Ovary (tissue), 9 donors: ENCODE data around the gene SLIT1. TPM values are rescaled to one million over a fixed set of nuclear protein-coding genes. Genes with fewer than 3 reads are reported as not detected.

Source experiments
- DNase-seq, 5 donors: peaks; one replicate each; pipeline ENCODE4 v3.0.0-alpha.2; 2019 to 2020
- H3K27ac ChIP-seq, 2 donors: fragments of 200-600 bp; one replicate each; pipeline versions ENCODE4 v1.5.1 to v1.8.0; 2019 to 2022
- H3K27me3 ChIP-seq: fragments of 200-600 bp; one replicate; pipeline ENCODE4 v1.8.0; 2022
- H3K36me3 ChIP-seq: fragments of 200-600 bp; sonication (generic); one replicate; pipeline ENCODE4 v1.5.1; 2019
- H3K4me1 ChIP-seq: one replicate; pipeline ENCODE4 v1.8.1; 2013; ENCODE audit warnings: mild to moderate bottlenecking, moderate library complexity; ENCODE audit not compliant: insufficient read depth
- H3K4me3 ChIP-seq: fragments of 200-600 bp; sonication (generic); one replicate; pipeline ENCODE4 v1.5.1; 2017
- H3K9me3 ChIP-seq, 2 donors: fragments of 200-600 bp in 1 of 2; sonication (generic) in 1 of 2; one replicate each; pipeline versions ENCODE4 v1.5.1 to v1.8.1; 2013 to 2019; ENCODE audit warnings: mild to moderate bottlenecking in 1 of 2, moderate library complexity in 1 of 2
- EP300 ChIP-seq: sonication (generic); formaldehyde crosslinking; IDR thresholded peaks from one replicate; pipeline ENCODE4 v1.6.1; 2017; ENCODE audit warnings: antibody characterized with exemption
- POLR2A ChIP-seq: fragments of 450-650 bp; IDR thresholded peaks from one replicate; pipeline ENCODE4 v1.6.1; 2017; ENCODE audit warnings: antibody characterized with exemption, mild to moderate bottlenecking, moderate library complexity
- WGBS, 3 donors: extraction: QIAGEN DNeasy Blood & Tissue Kit in 1 of 3; methylation state at CpG; one replicate each; pipeline versions ENCODE4 v1.1.5 to v1.1.7; 2013 to 2017; 5-methylcytosine and 5-hydroxymethylcytosine counted together
- intact Hi-C, 4 donors: fragments of 100-400 bp; cut with DNase I; formaldehyde crosslinking; loops; one replicate each; pipeline versions ENCODE4 v1.11.0 to v1.15.1; 2022 to 2023
- polyA plus RNA-seq, 2 donors: library from polyadenylated mRNA; stranded (reverse); fragments of 200-250 nt in 1 of 2; fragments of 350-450 nt in 1 of 2; fragmentation: Illumina TruSeq in 1 of 2; extraction: RNeasy Lipid Tissue Mini Kit (QIAGEN cat#74804) in 1 of 2; gene quantifications; one replicate each; pipeline ENCODE4 v1.2.3, GENCODE V29; 2013 to 2014
- total RNA-seq, 7 donors: library from RNA; depleted of rRNA in 2 of 7; stranded (reverse); fragments of >200 nt in 2 of 7; fragmentation: NEBNext Ultra II Directional in 3 of 7; extraction: Animal tissue kit (Norgen Biotek cat#: 25700) in 3 of 7; gene quantifications; one replicate each; pipeline versions ENCODE4 v1.1.0 to v1.2.4, GENCODE V29; 2016 to 2023
- TF ChIP-seq, protein P1 (sequence below), 3 donors: fragments of 450-650 bp in 2 of 3; fragments of 200-600 bp in 1 of 3; IDR thresholded peaks; one replicate each; pipeline versions ENCODE4 v1.5.1 to v1.8.0; 2016 to 2022; ENCODE audit warnings: antibody characterized with exemption in 3 of 3, mild to moderate bottlenecking in 1 of 3
- donor health status: DM: no; HTN: no; CAD: no; lungs with moderate emphysema.
- donor health status: DM: no; HTN: no; CAD: no.
- donor health status: Bipolar disorder and iron deficiency.
- donor health status: DM: yes; HTN: yes; CAD: no.
- donor health status: DM: no; HTN: no; CAD: no.
- donor health status: DM: yes; HTN: yes; CAD: no.

The SLIT1 gene
- total and polyA plus RNA-seq, 9 donors: under 0.01 to 0.62 (median 0.25) TPM

DNA sequence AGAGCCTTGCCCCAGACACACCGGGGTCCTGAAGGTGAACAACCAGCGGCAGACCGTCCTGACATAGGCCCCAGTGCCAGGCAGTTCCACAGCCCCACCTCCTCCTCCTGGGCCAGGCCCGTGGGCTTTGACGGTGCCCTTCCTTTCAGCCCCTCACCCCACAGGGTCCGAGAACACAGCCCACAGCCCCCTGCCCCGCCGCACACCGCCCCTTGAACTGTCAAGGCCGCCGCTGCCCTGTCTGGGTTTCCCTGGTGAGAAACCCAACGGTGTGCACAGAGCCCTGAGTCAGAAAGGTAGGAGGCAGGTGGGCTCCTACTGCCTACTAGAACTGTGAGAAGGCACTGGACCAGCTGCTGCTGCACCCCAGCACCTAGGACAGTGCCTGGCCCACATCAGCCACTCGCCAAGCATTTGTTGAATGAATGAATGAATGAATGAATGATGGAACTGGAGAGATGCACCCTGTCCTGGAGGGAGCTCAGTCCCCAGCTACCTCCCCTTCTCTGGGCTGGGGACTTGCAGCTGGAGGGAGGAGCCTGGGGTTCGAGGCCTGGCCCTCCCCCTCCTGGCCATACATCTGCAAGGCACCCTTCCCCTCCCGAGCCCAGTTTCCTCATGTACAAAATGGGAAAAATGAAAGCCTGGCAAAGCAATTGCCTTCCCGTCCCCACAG is 117.9 kb downstream of the SLIT1 start:
- Histone ChIP-seq H3K9me3 (no peaks in the 10 kb centered on the region), H3K4me1 (no peaks in the 10 kb centered on the region), H3K36me3 (no peaks in the 10 kb centered on the region), H3K27me3 (no peaks in the 10 kb centered on the region), H3K27ac (no peak overlapping the region), H3K4me3 (no peak overlapping the region)
- WGBS, 3 donors: 63 to 71% (median 67%) methylated on average over 16 of the region's 16 CpGs
- intact Hi-C loops: loop anchor here in 1 of 4 donors (5.0 kb wide), 1 partner anchor 144 kb away; no protein-coding TSS in a partner anchor
- no peak for DNase-seq
- TF ChIP-seq, protein P1, sequence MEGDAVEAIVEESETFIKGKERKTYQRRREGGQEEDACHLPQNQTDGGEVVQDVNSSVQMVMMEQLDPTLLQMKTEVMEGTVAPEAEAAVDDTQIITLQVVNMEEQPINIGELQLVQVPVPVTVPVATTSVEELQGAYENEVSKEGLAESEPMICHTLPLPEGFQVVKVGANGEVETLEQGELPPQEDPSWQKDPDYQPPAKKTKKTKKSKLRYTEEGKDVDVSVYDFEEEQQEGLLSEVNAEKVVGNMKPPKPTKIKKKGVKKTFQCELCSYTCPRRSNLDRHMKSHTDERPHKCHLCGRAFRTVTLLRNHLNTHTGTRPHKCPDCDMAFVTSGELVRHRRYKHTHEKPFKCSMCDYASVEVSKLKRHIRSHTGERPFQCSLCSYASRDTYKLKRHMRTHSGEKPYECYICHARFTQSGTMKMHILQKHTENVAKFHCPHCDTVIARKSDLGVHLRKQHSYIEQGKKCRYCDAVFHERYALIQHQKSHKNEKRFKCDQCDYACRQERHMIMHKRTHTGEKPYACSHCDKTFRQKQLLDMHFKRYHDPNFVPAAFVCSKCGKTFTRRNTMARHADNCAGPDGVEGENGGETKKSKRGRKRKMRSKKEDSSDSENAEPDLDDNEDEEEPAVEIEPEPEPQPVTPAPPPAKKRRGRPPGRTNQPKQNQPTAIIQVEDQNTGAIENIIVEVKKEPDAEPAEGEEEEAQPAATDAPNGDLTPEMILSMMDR (IDR thresholded peaks at IDR 0.05): no peak
- no peak for TF ChIP-seq EP300

DNA sequence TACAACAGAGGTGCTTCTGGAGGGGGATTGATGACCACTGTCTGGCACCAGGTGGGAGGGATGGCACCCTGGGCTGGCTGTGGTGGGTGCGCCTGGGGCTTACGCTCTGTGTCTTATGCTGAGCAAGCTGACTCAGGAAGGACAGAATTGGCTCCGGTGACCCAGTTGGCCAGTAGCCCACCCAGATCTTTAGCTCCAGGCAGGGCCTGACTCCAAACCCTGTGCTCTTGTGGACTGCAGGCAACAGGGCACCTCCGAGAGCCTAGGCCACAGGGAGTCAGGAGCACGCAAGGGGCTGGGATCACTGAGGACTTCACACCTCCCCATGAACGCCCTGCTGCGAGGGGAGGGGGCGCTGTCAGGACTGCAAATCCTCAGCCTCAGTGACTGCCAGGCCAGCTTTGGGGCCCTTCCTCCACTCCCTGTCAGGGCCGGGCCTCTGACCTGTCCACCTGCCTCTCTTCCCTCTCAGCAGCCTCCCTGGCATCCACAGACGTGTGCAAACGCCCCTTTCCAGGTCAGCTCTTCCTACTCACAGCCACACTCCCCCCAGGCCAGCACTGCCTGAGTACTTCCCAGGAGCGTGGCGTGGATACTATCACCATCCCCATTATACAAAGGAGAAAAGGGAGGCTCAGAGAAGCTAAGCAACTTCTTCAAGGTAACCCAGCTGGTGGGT is 118.7 kb downstream of the SLIT1 start:
- H3K27me3 ChIP-seq: no peaks in the 10 kb centered on the region
- intact Hi-C loops: loop anchor here in 1 of 4 donors (5.0 kb wide), 1 partner anchor 145 kb away; no protein-coding TSS in a partner anchor
- H3K9me3 ChIP-seq: no peaks in the 10 kb centered on the region
- H3K27ac ChIP-seq: no peak overlapping the region
- H3K4me1 ChIP-seq: no peaks in the 10 kb centered on the region
- TF ChIP-seq, protein P1 (IDR thresholded peaks at IDR 0.05): no peak
- no peak for TF ChIP-seq EP300
- no peak for TF ChIP-seq POLR2A
- DNase-seq: no peak
- H3K36me3 ChIP-seq: no peaks in the 10 kb centered on the region
- 76 to 84% (median 79%) methylated on average over 12 to 13 of the region's 13 CpGs for WGBS, 3 donors
- no peak overlapping the region for H3K4me3 ChIP-seq

DNA sequence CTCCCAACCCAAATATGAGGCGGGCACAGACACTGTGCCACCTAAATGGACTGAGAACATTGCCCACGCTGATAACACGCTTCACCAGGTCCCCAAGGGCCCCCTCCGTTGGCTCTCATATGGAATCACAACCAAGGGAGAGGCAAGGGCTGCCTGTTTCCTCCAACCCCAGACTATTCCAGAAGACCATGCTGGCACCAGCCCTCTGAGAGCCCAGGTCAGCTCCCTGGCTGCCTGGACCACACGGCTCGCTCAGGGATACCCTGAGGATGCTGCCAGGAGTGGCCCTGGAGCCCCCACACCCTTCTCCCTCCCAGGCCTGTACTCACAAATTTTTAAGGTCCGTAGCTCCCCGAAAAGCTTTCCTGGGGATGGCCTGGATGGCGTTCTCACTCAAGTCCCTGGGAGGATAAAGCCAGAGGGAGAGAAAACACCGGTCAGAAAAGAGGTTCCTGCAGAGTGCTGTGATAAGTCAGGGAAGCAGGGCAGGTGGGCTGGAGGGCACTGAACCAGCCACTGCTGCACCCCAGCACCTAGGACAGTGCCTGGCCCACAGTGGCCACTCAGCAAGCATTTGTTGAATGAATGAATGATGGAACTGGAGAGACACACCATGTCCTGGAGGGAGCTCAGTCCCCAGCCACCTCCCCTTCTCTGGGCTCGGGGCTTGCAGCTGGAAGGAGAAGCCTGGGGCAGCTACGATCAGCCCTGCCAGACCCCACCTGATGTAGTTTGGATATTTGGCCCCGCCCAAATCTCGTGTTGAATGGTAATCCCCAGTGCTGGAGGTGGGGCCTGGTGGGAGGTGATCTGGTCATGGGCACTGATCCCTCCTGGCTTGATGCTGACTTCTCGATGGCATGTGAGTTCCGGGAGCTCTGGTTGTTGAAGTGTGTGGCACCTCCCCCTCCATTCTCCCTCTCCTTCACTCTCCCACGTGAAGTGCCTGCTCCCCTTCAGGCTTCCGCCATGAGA is 119.8 kb downstream of the SLIT1 start:
- no peaks in the 10 kb centered on the region for H3K36me3 ChIP-seq
- H3K27ac ChIP-seq: no peak overlapping the region
- no peaks in the 10 kb centered on the region for H3K27me3 ChIP-seq
- H3K4me1 ChIP-seq: no peaks in the 10 kb centered on the region
- no peak for DNase-seq
- TF ChIP-seq EP300: no peak
- TF ChIP-seq, protein P1 (IDR thresholded peaks at IDR 0.05): no peak
- no peak for TF ChIP-seq POLR2A
- intact Hi-C loops: loop anchor here in 1 of 4 donors (5.0 kb wide), 1 partner anchor 146 kb away; no protein-coding TSS in a partner anchor
- no peaks in the 10 kb centered on the region for H3K9me3 ChIP-seq
- WGBS, 3 donors: 65 to 72% (median 67%) methylated on average over 18 of the region's 18 CpGs
- no peak overlapping the region for H3K4me3 ChIP-seq

DNA sequence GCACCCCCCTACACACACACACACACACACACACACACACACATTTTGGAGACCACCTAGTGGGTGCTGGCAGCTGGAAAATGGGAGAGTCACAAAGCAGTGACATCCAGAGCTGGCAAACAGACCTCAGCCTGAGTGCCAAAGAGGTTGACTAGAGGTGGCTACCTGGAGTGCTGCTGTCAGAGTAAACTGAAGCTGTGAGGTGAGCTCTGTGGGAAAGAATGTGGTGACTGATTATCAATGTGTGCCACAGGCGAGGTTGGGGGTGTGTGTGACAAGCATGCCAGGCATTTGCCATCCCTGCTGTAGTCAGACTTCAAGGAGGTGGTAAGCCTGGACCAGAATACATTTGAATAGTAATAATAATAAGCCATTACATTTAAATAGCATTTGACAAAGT is 120.6 kb downstream of the SLIT1 start:
- no peak overlapping the region for H3K27ac ChIP-seq
- intact Hi-C loops: loop anchor here in 1 of 4 donors (5.0 kb wide), 1 partner anchor 147 kb away; no protein-coding TSS in a partner anchor
- H3K9me3 ChIP-seq: no peaks in the 10 kb centered on the region
- no peak overlapping the region for H3K4me3 ChIP-seq
- 61 to 74% (median 68%) methylated on average over 1 of the region's 1 CpG for WGBS, 3 donors
- no peaks in the 10 kb centered on the region for H3K36me3 ChIP-seq
- H3K27me3 ChIP-seq: no peaks in the 10 kb centered on the region
- no peaks in the 10 kb centered on the region for H3K4me1 ChIP-seq
- DNase-seq: no peak
- no peak for TF ChIP-seq EP300
- no peak for TF ChIP-seq POLR2A
- TF ChIP-seq, protein P1 (IDR thresholded peaks at IDR 0.05): no peak
